T-helper 9 cell (primary cell): ENCODE data around the gene IDH3G.
"Not testable (repeated sequence)": the region's sequence is repeated elsewhere in the genome, so short reads cannot be mapped to it uniquely, and the experiment has no call there.

Experiments used
- DNase-seq: peaks from one replicate; pipeline ENCODE4 v3.0.0-alpha.2; 2020
- total RNA-seq, 2 donors: gene quantifications; one replicate each; lab custom pipeline; 2026; lab: John Stamatoyannopoulos, UW

Gene IDH3G
- 37.9 to 48.8 reads per million in 2 donors for total RNA-seq

DNA sequence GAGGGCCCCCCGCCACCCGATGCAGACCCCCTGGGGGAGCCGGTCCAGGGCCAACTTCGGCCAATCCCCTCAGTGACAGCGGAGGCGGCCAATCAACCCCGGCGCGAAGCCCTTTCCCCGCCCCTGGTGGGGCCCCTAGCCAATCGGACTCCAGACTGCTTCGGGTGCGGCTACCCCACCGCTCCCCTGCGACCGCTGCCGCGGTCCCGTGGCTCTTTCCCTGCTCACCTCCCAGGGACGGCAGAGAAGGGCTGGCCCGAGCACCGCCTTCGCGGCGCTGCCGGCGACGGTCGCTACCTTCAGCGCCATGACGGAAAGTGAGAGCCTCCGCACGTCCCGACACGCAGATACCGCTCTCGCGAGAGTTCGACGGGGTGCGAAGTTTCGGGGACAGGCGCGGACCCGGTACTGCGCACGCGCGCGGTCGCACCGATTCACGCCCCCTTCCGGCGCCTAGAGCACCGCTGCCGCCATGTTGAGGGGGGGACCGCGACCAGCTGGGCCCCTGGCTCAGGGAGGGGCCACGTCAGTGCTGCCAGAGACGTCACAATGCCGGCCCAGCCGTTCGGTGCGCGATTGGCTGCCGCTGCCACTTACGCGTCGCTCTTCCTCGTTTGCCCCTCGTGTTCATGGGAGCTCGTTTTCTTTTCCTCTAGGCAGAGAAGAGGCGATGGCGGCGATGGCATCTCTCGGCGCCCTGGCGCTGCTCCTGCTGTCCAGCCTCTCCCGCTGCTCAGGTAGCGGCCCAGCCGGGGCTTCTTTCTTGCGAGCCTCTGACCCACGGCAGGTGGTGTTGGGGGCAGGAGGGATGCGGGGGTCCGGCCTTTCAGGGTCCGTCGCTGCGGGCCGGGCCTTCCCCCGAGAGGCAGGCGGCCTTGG, at the start of gene IDH3G, which contains the start of gene SSR4:
Gene IDH3G (minus strand): TSS at position 358 of the 879 bp plus-strand sequence. CDS start 49 bp downstream, at position 309.
Gene SSR4 (plus strand): TSS at position 651 of the 879 bp plus-strand sequence. CDS start 20 bp downstream, at position 671.
- peak; percentile 88 for DNase-seq

DNA sequence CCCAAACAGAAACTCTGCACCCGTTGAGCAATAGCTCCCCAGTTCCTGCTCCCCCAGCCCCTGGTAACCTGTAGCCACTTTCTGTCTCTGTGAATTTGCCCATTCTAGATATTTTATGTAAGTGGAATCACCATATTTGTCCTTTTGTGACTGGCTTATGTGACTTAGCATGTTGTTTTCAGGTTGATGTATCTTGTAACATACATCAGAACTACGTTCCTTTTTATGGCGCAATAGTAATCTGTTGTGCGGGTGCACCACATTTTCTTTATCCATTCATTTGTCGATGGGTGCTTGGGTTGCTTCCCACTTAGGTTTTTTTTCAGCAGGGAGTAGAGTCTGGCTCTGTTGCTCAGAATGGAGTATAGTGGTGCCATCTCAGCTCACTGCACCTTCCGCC, 42.7 kb upstream of the IDH3G start:
- no peak for DNase-seq

DNA sequence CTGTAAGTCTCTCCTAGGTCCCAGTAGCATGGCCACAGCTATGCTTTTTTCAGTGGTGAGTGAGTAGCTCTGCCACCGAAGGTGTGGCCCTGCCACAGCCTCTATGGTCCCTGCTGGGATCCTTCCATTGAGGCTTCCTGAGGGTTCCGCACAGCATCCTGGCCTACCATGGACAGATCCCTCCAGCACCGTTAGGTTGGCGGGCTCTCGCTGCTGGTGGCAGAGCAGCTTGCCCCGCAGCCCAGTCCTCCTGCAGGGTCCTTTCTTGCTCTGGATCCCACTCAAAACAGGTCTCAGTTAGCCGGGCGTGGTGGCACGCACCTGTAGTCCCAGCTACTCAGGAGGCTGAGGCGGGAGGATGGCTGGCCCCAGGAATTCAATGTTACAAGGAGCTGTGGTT, 38.6 kb upstream of the IDH3G start:
- no peak for DNase-seq

- no peak for DNase-seq
These were observed 37.4 kb upstream of the IDH3G start for GRCh38 chrX:153831429-153832150.

- no peak for DNase-seq
These were observed 36.7 kb upstream of the IDH3G start for GRCh38 chrX:153830640-153831428.

DNA sequence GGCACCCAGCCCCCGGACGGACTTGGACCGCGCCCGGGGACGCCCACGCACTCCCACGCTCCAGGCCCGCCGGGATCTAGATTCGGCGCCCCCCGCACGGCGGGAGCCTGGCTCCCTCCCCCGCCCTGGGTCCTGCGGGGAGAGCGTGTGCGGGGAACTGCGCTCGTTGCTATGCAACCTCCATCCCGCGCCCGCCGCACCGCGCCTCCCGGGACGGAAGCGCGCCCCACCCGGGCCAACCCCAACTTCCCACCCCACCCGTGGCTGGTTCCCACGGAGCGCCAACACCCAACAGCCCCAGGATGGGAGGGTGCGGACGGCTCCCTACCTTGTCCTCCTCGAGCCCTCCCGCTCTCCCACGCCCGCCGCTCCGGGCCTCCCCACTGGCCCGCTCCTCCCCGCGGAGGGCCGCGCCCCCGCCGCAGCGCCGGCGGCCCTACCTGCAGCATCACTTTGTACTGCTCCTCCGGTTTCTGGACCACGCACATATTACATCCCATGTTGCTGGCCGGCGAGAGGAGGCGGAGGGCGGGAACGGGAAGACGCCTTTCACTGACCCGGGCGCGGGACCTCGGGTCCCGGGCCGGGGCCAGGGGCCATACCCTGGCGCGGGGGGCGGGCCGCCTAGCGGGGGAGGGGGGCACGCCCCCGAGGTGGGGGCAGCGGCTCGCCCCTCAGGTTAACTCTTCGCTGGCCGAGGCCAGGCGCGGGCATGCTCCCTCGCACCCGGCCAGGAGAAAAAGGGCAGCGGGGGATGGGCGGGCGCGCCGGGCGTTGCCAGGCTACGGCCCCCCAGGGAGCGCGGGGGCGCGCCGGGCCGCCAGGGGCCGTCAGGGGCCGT, 35.8 kb upstream of the IDH3G start, which contains the start of gene PDZD4:
Gene PDZD4 (minus strand): TSS at position 746 of the 841 bp plus-strand sequence. CDS start 246 bp downstream, at position 500.
- DNase-seq = no peak

GRCh38 chrX:153829549-153829798, 35.3 kb upstream of the IDH3G start:
- DNase-seq = no peak

DNA sequence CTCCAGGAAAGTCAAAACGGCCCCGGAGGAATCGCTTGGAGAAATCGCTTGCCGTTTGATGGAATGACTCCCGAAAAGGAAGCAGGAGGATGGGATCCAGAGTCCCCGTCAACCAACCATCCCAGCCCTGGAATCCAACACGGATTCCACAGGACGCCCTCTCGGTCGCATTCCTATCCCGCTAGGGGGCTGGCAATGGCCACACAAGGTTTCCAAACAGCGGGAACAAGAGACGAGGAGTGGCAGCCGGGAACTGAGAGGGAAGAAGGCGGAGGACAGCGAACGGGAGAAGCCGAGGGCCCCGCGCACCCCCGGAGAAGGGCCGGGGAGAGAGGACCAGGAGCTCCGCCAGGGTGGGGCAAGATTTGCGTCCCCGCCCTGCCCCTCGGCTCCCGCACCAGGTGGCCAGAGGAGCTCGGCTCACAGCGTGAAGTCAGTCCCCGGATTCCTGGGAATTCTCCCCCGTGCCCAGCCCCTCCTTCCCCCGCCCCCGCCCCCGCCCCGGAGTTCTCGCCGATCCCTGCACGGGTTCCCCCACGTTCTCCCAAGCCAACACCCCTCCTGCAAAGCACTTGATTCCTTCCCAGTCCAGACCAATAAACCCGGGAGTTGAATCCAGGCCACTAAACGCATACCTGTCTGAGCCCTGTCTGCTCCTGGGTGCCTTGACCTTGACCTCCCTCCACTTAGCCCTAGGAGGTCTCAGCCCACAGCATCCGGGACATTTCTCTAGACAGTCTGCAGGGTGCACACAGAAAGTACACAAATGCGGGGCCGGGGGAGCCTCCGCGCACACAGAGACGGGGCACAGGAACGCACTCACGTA, 34.8 kb upstream of the IDH3G start:
- DNase-seq = no peak

DNA sequence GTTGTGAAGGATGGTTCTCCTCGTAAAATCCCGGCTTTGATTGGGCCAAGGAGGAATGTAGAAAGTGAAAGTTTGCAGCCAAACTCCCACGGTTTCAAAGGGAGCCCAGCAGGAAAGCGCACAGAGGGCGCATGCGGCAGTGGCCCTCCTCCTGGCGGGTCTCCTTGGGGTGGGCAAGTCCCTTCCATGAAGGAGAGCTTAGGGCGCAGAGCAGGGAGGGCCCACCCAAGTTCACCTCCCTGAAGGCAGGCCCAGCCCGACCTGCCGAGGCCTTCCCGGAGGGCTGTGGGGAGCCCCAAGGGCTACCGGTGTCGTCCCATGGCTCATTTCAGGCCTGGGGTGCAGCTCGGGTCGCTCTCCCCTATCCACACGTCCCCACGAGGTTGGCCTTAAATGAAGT, 34.1 kb upstream of the IDH3G start:
- no peak for DNase-seq

DNA sequence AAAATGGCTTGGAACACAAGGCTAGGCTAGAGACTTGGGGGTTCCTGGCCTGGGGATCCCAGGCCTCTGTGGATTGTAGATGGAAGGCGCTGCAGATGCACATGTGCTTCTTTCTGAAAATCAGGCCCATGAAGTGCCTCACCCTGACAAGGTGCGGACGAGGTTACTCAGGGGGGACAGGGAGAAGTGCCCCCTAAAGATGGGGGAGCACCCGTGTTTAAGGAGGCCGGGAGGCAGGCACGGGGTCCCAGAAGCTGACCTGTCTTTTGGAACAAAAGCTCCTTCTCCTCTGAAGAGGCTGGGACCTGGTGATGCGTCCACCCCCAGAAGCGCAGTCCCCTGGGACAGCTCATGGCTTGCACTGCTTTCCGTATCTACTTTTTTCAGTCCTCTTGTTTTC, 33.7 kb upstream of the IDH3G start:
- no peak for DNase-seq

- DNase-seq = no peak
These were observed 32.8 kb upstream of the IDH3G start for GRCh38 chrX:153827016-153827415.

DNA sequence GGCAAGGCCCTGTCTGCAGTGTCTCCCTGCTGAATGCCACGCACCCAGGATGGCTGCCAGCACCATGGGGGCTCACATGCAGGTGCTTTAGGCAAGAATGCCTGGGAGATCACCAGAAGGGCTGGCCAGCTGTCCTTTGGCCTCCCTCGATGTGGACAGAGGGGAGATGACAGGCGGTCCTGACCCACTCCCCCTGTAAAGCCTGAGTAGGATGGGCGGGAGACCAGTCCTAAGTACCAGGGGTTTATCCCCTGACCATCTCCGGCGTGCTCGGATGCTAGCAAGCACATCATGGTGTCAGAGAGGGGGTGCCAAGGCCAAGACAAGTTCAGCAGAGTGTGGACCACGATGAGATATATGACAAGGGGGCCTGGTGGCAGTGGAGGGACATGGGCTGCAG, 30.9 kb upstream of the IDH3G start:
- no peak for DNase-seq

DNA sequence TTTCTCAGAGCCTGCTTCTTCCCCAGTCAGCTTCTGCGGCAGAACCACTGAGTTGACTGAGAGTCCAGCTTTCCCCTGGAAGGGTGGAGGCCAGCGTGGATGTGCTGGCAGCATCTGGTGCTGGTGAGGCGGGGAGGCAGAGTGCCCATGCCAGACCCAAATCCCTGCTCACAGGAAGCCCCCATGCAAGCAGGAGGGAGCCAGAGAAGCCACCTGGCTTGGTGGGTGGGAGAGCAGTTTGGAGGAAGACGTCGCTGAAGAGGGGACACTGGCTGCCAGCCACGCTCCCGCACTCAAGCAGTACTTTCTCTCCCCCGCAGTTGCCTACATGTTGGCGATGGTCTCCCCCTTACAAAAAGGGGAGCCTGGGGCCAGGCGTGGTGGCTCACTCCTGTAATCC, 30.2 kb upstream of the IDH3G start:
- no peak for DNase-seq

DNA sequence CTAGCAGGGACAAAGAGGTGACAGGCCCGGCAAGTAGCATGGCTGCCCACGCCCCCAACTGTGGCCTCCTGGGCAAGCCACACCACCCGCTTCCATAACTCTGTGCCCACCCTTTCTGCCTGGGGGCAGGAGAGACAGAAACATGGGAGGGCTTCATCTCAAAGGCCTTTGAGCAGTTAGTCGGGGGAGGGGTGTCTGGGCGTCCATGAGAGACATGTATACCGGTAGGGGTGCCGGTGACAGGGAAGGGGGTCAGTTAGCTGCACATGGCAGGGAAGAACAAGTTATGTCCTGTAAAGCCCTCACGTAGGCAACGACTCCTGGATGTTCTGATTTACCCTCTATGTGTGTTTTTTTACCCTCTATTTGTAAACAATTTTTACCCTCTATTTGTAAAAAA, 26.9 kb upstream of the IDH3G start:
- DNase-seq = no peak

- no peak for DNase-seq
These were observed 26.4 kb upstream of the IDH3G start for GRCh38 chrX:153820601-153821000.

DNA sequence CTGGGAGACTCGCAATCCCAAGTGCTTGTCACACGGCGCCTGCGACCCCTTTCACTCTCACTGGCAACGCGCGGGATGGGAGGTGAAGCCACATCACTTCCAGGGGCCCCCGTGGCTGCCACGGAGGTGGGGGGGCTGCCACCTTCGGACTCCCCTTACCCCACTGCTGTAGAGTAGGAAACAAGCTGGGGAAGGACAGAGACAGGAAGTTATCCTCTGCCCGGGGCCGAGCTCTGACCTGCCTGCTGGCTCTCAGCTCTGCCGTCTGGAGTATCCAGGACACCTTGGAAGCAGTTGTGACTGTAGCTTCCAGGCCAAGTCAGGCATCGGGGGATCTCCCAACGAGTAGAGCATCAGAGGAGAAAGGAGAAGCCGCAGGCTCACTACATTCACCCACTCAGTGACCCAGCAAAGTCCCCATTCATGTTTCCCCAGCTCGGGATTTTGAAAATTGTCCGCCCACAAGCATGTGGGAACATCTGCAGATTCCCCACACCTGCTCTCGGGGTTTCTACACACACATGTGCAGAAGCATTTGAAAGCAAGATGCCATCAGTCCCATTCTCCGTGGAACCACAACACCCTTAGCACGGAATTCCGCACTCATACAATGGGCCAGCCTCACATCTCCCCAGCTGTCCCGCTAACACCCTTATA, 25.3 kb upstream of the IDH3G start:
- no peak for DNase-seq

DNA sequence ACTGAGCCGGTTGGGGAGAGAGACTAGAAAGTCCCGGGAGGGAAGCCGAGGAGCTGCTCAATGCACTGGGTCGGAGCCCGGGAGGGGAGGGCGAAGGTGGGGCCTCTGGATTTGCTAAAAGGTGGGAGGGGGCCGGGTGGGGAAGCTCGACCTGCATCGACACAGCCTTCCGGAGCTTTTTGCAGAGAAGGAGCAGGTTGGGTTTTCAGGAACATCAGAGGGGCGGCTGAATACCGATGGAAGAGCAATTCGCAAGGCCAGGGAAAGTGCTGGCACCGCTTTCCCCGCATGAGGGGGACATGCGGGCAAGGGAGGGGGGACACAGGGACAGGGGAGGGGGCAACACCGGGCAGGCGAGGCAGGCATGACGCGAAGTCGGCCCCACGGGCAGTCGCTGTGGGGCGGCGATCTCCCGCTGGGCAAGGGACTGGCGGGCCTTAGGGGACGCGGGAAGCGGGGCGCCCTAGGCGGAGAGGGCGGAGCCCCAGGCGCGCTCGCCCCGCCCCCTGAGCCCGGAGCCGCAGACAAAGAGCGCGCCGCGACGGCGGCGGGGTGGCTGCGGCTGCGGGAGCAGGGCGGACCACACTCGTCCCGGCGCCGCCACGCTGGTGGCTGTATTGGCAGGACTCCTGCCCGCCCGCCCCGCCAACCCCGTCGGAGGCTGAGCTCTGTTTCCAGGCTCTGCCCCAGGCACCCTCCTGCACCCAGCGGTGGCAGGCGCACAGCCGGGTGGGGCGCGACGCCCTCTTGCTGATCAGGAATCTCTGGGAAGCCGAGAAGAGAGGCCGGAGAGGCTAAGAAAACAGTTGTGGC, 24.6 kb upstream of the IDH3G start:
- peak; percentile 53 for DNase-seq

GRCh38 chrX:153818064-153818463, 23.9 kb upstream of the IDH3G start:
- not testable (repeated sequence) for DNase-seq

GRCh38 chrX:153816831-153817690, 22.9 kb upstream of the IDH3G start:
- peak; percentile 34 for DNase-seq
